ENCODE measurements around the gene MYL12A.
"Not testable (repeated sequence)": the region's sequence is repeated elsewhere in the genome, so short reads cannot be mapped to it uniquely, and the experiment has no call there.

The MYL12A gene

GRCh38 chr18:3219631-3220335 is 27.8 kb upstream of the MYL12A start, which contains the start of gene MYOM1:
TSS of gene MYOM1 (minus strand) at chr18:3219968. CDS start at chr18:3215223, 4,745 bp downstream.
- H3K27ac ChIP-seq, result no peak within 1 kb of the TSS
- TF ChIP-seq CTCF (conservative IDR thresholded peaks at IDR 0.05) (no peak), ZFX (IDR thresholded peaks at IDR 0.05) (no peak)

GRCh38 chr18:3220868-3221267 is 26.7 kb upstream of the MYL12A start:
- not testable (repeated sequence) for H3K27ac ChIP-seq

- TF ChIP-seq ZFX (IDR thresholded peaks at IDR 0.05) (no peak), CTCF (conservative IDR thresholded peaks at IDR 0.05) (no peak)
- H3K27ac ChIP-seq, result no peak overlapping the region
Observed at GRCh38 chr18:3221496-3221895, 26.1 kb upstream of the MYL12A start.

- no peak overlapping the region for H3K27ac ChIP-seq
- TF ChIP-seq CTCF (conservative IDR thresholded peaks at IDR 0.05) (no peak), ZFX (IDR thresholded peaks at IDR 0.05) (no peak)
Observed at GRCh38 chr18:3223356-3223755, 24.2 kb upstream of the MYL12A start.

- no peak for TF ChIP-seq CTCF (conservative IDR thresholded peaks at IDR 0.05)
- TF ChIP-seq ZFX (IDR thresholded peaks at IDR 0.05), result no peak
Observed at GRCh38 chr18:3224223-3224622, 23.4 kb upstream of the MYL12A start.

GRCh38 chr18:3225588-3225987 is 22.0 kb upstream of the MYL12A start:
- H3K27ac ChIP-seq, result no peak overlapping the region
- no peak for TF ChIP-seq CTCF (conservative IDR thresholded peaks at IDR 0.05)
- TF ChIP-seq ZFX (IDR thresholded peaks at IDR 0.05), result no peak

More at GRCh38 chr18:3224223-3224622, 23.4 kb upstream of the MYL12A start:
- no peak overlapping the region for H3K27ac ChIP-seq

- H3K27ac ChIP-seq, result no peak overlapping the region
- no peak for TF ChIP-seq ZFX (IDR thresholded peaks at IDR 0.05)
- TF ChIP-seq CTCF (conservative IDR thresholded peaks at IDR 0.05), result no peak
Observed at GRCh38 chr18:3226048-3226447, 21.6 kb upstream of the MYL12A start.
